ACC112 (cell line): ENCODE results near the gene FGF18.

Experiments
- H2AFZ ChIP-seq: fragments of 200-600 bp; sonication (generic); one replicate; pipeline ENCODE4 v1.6.0; 2017; ENCODE audit warnings: antibody characterized with exemption, low read length; ENCODE audit not compliant: unreplicated experiment
- H3K27ac ChIP-seq: fragments of 200-600 bp; sonication (generic); 2 replicates; pipeline ENCODE4 v1.5.1; 2014; ENCODE audit warnings: low read depth, mild to moderate bottlenecking, antibody characterized with exemption, low read length, moderate library complexity
- H3K27me3 ChIP-seq: fragments of 200-600 bp; sonication (generic); 2 replicates; pipeline ENCODE4 v1.6.1; 2014; ENCODE audit warnings: mild to moderate bottlenecking, antibody characterized with exemption, low read length, moderate library complexity, mixed read lengths; ENCODE audit not compliant: insufficient read depth
- H3K36me3 ChIP-seq: fragments of 200-600 bp; sonication (generic); 2 replicates; pipeline ENCODE4 v1.6.1; 2016; ENCODE audit warnings: mild to moderate bottlenecking, antibody characterized with exemption, low read length, moderate library complexity, mixed read lengths; ENCODE audit not compliant: insufficient read depth
- H3K4me1 ChIP-seq: fragments of 200-600 bp; sonication (generic); one replicate; pipeline ENCODE4 v1.6.1; 2016; ENCODE audit warnings: low read length, mixed read lengths; ENCODE audit not compliant: insufficient read depth, unreplicated experiment, control insufficient read depth
- H3K4me3 ChIP-seq: fragments of 200-600 bp; sonication (generic); 2 replicates; pipeline ENCODE4 v1.5.1; 2014; ENCODE audit warnings: mild to moderate bottlenecking, low read depth, low read length
- H3K79me2 ChIP-seq: fragments of 200-600 bp; sonication (generic); one replicate; pipeline ENCODE4 v1.6.0; 2016; ENCODE audit warnings: low read length; ENCODE audit not compliant: control insufficient read depth, unreplicated experiment, insufficient read depth

FGF18 gene

DNA sequence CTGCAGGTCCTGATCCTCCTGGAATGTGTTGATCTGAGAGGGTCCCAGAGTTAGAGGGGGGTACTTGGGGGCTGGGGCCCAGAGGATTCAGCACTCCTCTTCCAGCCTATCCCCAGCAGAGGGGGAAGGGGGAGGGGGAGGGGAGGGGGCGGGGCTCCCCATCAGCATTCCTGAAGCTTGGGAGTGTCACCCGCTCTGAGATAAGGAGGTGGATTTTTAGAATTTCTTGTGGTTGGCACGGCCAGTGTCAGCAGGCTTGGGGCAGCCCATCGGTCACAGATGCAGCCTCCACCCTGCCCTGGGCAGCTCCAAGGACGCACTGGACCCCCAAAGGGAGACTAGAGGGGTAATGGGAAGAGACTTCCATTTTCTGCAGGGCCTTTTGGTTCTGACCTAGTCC, 5.3 kb downstream of the FGF18 start:
- Histone ChIP-seq H3K79me2 (no peaks in the 10 kb centered on the region), H3K36me3 (no peaks in the 10 kb centered on the region), H3K27ac (no peak overlapping the region), H2AFZ (no peak overlapping the region), H3K4me1 (peaks cover 3% of the 10 kb centered on the region), H3K4me3 (no peak overlapping the region), H3K27me3 (peaks cover 13% of the 10 kb centered on the region)

DNA sequence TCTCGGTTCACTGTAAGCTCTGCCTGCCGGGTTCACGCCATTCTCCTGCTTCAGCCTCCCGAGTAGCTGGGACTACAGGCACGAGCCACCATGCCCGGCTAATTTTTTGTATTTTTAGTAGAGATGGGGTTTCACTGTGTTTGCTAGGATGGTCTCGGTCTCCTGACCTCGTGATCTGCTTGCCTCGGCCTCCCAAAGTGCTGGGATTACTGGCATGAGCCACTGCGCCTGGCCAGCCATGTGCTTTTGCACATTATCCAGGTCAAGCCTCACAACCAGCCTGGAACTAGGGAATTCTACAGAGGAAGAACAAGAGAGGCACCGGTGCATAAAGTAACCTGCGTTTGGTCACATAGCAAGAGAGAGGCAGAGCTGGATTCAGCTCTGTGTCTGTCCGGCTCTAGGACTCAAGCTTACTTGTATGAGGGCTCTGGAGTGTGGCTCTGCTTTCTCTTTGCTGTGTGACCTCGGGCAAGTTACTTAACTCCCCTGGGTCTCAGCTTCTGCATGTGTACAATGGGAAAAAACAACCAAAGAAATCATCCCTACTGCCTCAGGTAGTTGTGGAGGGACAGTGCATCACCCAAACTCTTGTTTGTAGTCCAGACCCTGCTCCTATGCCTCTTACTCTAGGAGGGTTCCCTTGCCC, 6.3 kb downstream of the FGF18 start:
- Histone ChIP-seq H3K36me3 (no peaks in the 10 kb centered on the region), H2AFZ (no peak overlapping the region), H3K27me3 (peaks cover 6% of the 10 kb centered on the region), H3K27ac (no peak overlapping the region), H3K79me2 (no peaks in the 10 kb centered on the region), H3K4me1 (peaks cover under 1% of the 10 kb centered on the region), H3K4me3 (no peak overlapping the region)

DNA sequence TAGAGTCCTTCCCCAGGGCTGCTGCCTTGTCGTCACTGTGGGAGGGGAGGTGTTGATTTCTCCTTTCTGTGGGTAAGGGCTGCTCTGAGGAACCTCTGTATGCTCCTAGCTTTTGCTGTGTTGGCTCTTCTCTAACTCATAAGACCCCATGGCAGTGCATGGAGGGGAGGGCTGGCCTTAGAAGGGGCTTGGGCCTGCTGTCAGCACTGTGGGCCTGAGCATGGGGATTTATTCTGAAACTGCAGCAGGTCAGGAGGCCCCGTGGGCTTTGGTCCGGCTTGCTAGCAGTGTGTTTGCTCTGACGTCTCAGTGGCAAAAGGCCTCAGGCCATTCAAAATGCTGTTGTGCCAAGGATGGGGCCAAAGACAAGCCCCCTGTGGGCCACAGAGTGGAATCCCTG, 6.8 kb downstream of the FGF18 start:
- Histone ChIP-seq H3K27ac (no peak overlapping the region), H3K4me1 (no peaks in the 10 kb centered on the region), H3K79me2 (no peaks in the 10 kb centered on the region), H3K36me3 (no peaks in the 10 kb centered on the region), H3K4me3 (no peak overlapping the region), H2AFZ (no peak overlapping the region), H3K27me3 (peaks cover 3% of the 10 kb centered on the region; the same call in 1 of the 2 replicates)

- no peaks in the 10 kb centered on the region for H3K36me3 ChIP-seq
- H3K27ac ChIP-seq: no peak overlapping the region
- H3K79me2 ChIP-seq: no peaks in the 10 kb centered on the region
- no peaks in the 10 kb centered on the region for H3K27me3 ChIP-seq
- no peak overlapping the region for H3K4me3 ChIP-seq
- no peak overlapping the region for H2AFZ ChIP-seq
- no peaks in the 10 kb centered on the region for H3K4me1 ChIP-seq
These were observed 7.2 kb downstream of the FGF18 start for GRCh38 chr5:171426680-171427079.

- no peaks in the 10 kb centered on the region for H3K4me1 ChIP-seq
- H3K36me3 ChIP-seq: no peaks in the 10 kb centered on the region
- no peak overlapping the region for H3K4me3 ChIP-seq
- no peaks in the 10 kb centered on the region for H3K79me2 ChIP-seq
- no peaks in the 10 kb centered on the region for H3K27me3 ChIP-seq
- H2AFZ ChIP-seq: no peak overlapping the region
- H3K27ac ChIP-seq: no peak overlapping the region
These were observed 8.1 kb downstream of the FGF18 start for GRCh38 chr5:171427318-171428167.

- Histone ChIP-seq H3K36me3 (no peaks in the 10 kb centered on the region), H2AFZ (no peak overlapping the region), H3K4me3 (no peak overlapping the region), H3K79me2 (no peaks in the 10 kb centered on the region), H3K27me3 (no peaks in the 10 kb centered on the region), H3K27ac (no peak overlapping the region), H3K4me1 (no peaks in the 10 kb centered on the region)
These were observed 8.8 kb downstream of the FGF18 start for GRCh38 chr5:171428168-171428696.

DNA sequence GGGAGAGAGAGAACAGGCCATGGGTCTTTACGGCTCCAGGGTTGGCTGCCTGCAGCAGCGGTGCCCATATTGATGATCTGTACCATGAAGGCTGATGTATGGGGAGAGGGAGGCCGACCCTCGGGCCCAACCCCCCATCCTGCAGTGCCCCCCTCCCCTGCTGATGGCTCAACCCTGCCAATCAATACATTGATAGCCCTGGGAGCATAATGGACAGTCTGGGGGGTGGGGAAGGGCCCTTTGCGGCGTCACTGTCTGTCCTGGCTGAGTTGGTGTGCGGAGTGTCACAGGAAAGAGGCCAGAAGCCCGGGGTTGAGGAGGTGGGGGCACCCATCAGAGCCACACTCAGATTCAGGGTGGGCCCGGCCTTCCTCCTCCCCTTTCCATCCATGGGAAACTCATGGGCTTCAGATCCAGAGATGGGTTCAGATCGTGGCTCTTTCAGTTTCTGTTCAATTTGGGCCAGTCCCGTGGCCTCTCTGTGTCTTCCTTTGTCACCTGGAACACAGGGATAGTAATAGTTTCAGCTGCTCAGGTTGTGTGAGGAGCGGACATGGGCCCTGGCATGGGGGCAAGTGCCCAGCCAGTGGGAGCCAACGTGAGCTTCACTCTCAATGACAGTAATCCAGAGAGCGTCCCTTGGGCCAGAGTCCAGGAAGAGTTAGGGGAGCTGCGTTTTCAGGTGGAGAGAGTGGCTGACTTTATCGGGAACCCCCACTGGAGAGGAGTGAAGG, 9.5 kb downstream of the FGF18 start:
- H3K27ac ChIP-seq: no peak overlapping the region

GRCh38 chr5:171429543-171429910, 10.1 kb downstream of the FGF18 start:
- no peaks in the 10 kb centered on the region for H3K36me3 ChIP-seq
- H3K79me2 ChIP-seq: no peaks in the 10 kb centered on the region
- H2AFZ ChIP-seq: no peak overlapping the region
- no peaks in the 10 kb centered on the region for H3K27me3 ChIP-seq
- H3K27ac ChIP-seq: no peak overlapping the region
- H3K4me1 ChIP-seq: no peaks in the 10 kb centered on the region
- H3K4me3 ChIP-seq: no peak overlapping the region

More for the DNA sequence above, 9.5 kb downstream of the FGF18 start:
- Histone ChIP-seq H3K4me3 (no peak overlapping the region), H3K27me3 (no peaks in the 10 kb centered on the region), H3K36me3 (no peaks in the 10 kb centered on the region), H3K4me1 (no peaks in the 10 kb centered on the region), H3K79me2 (no peaks in the 10 kb centered on the region), H2AFZ (no peak overlapping the region)

GRCh38 chr5:171431251-171431777, 11.9 kb downstream of the FGF18 start:
- H3K4me1 ChIP-seq: no peaks in the 10 kb centered on the region
- H3K4me3 ChIP-seq: no peak overlapping the region
- H3K27ac ChIP-seq: no peak overlapping the region

DNA sequence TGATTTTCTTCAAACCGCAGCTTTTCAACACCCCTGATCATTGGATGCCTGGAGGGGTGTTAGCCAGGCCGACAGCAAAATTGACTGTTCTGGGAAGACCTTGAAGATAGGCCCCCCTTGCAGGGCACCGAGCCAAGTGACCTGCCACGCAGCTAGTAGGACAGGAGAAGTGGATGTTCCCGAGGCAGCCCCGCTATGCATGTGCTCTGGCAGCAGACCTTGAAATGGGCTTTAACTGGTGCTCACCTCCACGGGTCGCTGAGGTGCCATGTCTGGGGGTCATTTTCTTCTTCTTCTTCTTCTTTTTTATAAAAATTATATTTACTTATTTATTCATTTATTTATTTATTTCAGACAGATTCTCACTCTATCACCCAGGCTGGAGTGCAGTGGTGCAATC, 12.6 kb downstream of the FGF18 start:
- no peak overlapping the region for H3K4me3 ChIP-seq

More at GRCh38 chr5:171431251-171431777, 11.9 kb downstream of the FGF18 start:
- Histone ChIP-seq H3K36me3 (no peaks in the 10 kb centered on the region), H2AFZ (no peak overlapping the region), H3K79me2 (no peaks in the 10 kb centered on the region), H3K27me3 (no peaks in the 10 kb centered on the region)

More for the DNA sequence above, 12.6 kb downstream of the FGF18 start:
- Histone ChIP-seq H3K27ac (no peak overlapping the region), H3K27me3 (no peaks in the 10 kb centered on the region), H2AFZ (no peak overlapping the region), H3K79me2 (no peaks in the 10 kb centered on the region), H3K4me1 (no peaks in the 10 kb centered on the region), H3K36me3 (no peaks in the 10 kb centered on the region)
